Measurements from ENCODE around the gene SLC5A11.

DNA sequence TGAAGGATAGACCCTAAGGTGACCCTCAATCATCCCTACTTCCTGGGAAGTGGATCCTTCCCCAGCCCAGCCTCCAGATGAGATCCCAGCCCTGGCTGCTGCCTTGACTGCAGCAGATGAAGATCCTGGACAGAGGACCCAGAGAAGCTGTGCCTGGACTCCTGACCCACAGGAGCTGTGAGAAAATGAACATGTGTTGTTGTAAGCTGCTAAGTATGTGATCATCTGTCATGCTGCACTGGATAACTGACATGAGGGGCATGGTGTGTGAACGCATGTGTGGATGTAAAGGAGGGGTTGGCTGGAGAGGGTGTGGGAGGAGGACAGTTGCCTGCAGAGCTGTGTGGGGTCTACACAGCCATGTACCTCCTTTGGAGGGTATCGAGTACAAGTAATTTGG, 69.3 kb downstream of the SLC5A11 start:
- TF ChIP-seq, protein P1, sequence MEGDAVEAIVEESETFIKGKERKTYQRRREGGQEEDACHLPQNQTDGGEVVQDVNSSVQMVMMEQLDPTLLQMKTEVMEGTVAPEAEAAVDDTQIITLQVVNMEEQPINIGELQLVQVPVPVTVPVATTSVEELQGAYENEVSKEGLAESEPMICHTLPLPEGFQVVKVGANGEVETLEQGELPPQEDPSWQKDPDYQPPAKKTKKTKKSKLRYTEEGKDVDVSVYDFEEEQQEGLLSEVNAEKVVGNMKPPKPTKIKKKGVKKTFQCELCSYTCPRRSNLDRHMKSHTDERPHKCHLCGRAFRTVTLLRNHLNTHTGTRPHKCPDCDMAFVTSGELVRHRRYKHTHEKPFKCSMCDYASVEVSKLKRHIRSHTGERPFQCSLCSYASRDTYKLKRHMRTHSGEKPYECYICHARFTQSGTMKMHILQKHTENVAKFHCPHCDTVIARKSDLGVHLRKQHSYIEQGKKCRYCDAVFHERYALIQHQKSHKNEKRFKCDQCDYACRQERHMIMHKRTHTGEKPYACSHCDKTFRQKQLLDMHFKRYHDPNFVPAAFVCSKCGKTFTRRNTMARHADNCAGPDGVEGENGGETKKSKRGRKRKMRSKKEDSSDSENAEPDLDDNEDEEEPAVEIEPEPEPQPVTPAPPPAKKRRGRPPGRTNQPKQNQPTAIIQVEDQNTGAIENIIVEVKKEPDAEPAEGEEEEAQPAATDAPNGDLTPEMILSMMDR (IDR thresholded peaks at IDR 0.05; ENCODE audit: insufficient read depth, low read depth, low read length) = no peak
- TF ChIP-seq EZH2 (IDR thresholded peaks at IDR 0.05; ENCODE audit: insufficient read depth, low read length) = no peak
